Bronchial epithelial cell (primary cell): ENCODE measurements around the gene COMMD2. TPM values are rescaled to one million over a fixed set of nuclear protein-coding genes. Genes with fewer than 3 reads are reported as not detected.
A peak's percentile ranks its signal among the peaks of the same experiment; 100 is the strongest.

Experiments
- DNase-seq: peaks from one replicate; pipeline ENCODE4 v3.0.0-alpha.2; 2010; ENCODE audit warnings: low read depth
- FAIRE-seq: peaks from 2 replicates; lab custom pipeline; 2011; peaks lifted over from hg19 to GRCh38; lab: Jason Lieb, UNC
- H3K27me3 ChIP-seq: 2 replicates; pipeline ENCODE4 v1.5.1; 2011; ENCODE audit warnings: low read length; ENCODE audit not compliant: control insufficient read depth, insufficient read depth
- H3K36me3 ChIP-seq: 2 replicates; pipeline ENCODE4 v1.5.1; 2011; ENCODE audit warnings: low read length; ENCODE audit not compliant: control insufficient read depth, insufficient read depth
- H3K4me3 ChIP-seq: 2 replicates; pipeline ENCODE4 v1.5.1; 2011; ENCODE audit warnings: mild to moderate bottlenecking, low read depth, low read length, control low read depth
- CTCF ChIP-seq: IDR thresholded peaks from 2 replicates; pipeline ENCODE4 v1.5.1; 2011; ENCODE audit warnings: mild to moderate bottlenecking, moderate library complexity, low read length, control low read depth, inconsistent platforms; ENCODE audit not compliant: insufficient read depth, severe bottlenecking
- total RNA-seq: library from RNA; depleted of rRNA; stranded (reverse); fragments of >200 nt; gene quantifications from 2 replicates; pipeline ENCODE4 v1.2.1, GENCODE V29; 2014

Gene COMMD2
- total RNA-seq, 1 donor from 2014 or later: 33.2 TPM

- FAIRE-seq (no peak), DNase-seq (peak; percentile 35)
- peak; percentile 83 for TF ChIP-seq CTCF
- Histone ChIP-seq H3K36me3 (no peaks in the 10 kb centered on the region), H3K27me3 (no peaks in the 10 kb centered on the region), H3K4me3 (no peak overlapping the region)
Observed at GRCh38 chr3:149771652-149772271, 19.5 kb upstream of the COMMD2 start.

- H3K4me3 ChIP-seq: no peak overlapping the region
- FAIRE-seq: no peak
- H3K27me3 ChIP-seq: no peaks in the 10 kb centered on the region
- no peak for TF ChIP-seq CTCF
- no peaks in the 10 kb centered on the region for H3K36me3 ChIP-seq
- no peak for DNase-seq
Observed at GRCh38 chr3:149770246-149770645, 18.0 kb upstream of the COMMD2 start.

GRCh38 chr3:149768704-149769103, 16.4 kb upstream of the COMMD2 start:
- Histone ChIP-seq H3K4me3 (no peak overlapping the region), H3K27me3 (no peaks in the 10 kb centered on the region), H3K36me3 (no peaks in the 10 kb centered on the region)
- no peak for FAIRE-seq
- no peak for TF ChIP-seq CTCF
- no peak for DNase-seq

- TF ChIP-seq CTCF: no peak
- DNase-seq (no peak), FAIRE-seq (no peak)
- H3K4me3 ChIP-seq: no peak overlapping the region
- H3K27me3 ChIP-seq: no peaks in the 10 kb centered on the region
- H3K36me3 ChIP-seq: no peaks in the 10 kb centered on the region
Observed at GRCh38 chr3:149767720-149768119, 15.4 kb upstream of the COMMD2 start.

- FAIRE-seq: no peak
- H3K36me3 ChIP-seq: no peaks in the 10 kb centered on the region
- no peaks in the 10 kb centered on the region for H3K27me3 ChIP-seq
- peak; percentile 40 for TF ChIP-seq CTCF
- H3K4me3 ChIP-seq: no peak overlapping the region
- DNase-seq: peak; percentile 45
Observed at GRCh38 chr3:149765762-149766334, 13.6 kb upstream of the COMMD2 start.
